ENCODE measurements around the gene SPATA25. TPM values are rescaled to one million over a fixed set of nuclear protein-coding genes. Genes with fewer than 3 reads are reported as not detected.

Gene SPATA25
- total RNA-seq, 3 donors from 2014 or later (not counting 1 experiment from before 2014, with no cell fraction given): 1.2 TPM; not detected in 2

GRCh38 chr20:45890077-45890984 lies 2.9 kb upstream of the SPATA25 start:
- Mint-ChIP-seq H3K9me3 (no peaks in the 10 kb centered on the region), H3K36me3 (no peaks in the 10 kb centered on the region), H3K4me3 (peak overlapping the region; percentile 93), H3K27me3 (ENCODE audit: low read depth in 2 of 2) (no peaks in the 10 kb centered on the region), H3K4me1 (peaks cover 5 to 24% of the 10 kb centered on the region in 2 donors), H3K27ac (peak overlapping the region; percentile 51 to 88)
- Histone ChIP-seq H3K27me3 (ENCODE audit: control insufficient read depth, insufficient read depth, low read length) (no peaks in the 10 kb centered on the region), H3K9me3 (ENCODE audit: control insufficient read depth, insufficient read depth, low read length) (no peaks in the 10 kb centered on the region), H3K36me3 (ENCODE audit: control insufficient read depth, insufficient read depth, low read length) (peaks cover 10% of the 10 kb centered on the region), H3K4me1 (ENCODE audit: control insufficient read depth, insufficient read depth, low read length) (peaks cover 38% of the 10 kb centered on the region), H3K4me3 (ENCODE audit: low read length) (peak overlapping the region; percentile 68), H3K27ac (ENCODE audit: low read length) (no peak overlapping the region)
- peak; percentile 56 to 69 for DNase-seq
- peak; percentile 67 to 75 (median 70) for ATAC-seq
- intact Hi-C loops (cut with micrococcal nuclease): loop anchor here (1.0 to 2.0 kb wide), 3 partner anchors 20 to 73 kb away; no protein-coding TSS in a partner anchor
- 4% methylated on average over 79 of the region's 79 CpGs for WGBS (ENCODE audit: insufficient coverage)
- peak; percentile 67 for TF ChIP-seq CTCF (IDR thresholded peaks at IDR 0.05)

- H3K9me3 Mint-ChIP-seq: no peaks in the 10 kb centered on the region
- no peak overlapping the region for H3K27ac Mint-ChIP-seq
- Histone ChIP-seq H3K4me3 (ENCODE audit: low read length) (no peak overlapping the region), H3K9me3 (ENCODE audit: control insufficient read depth, insufficient read depth, low read length) (no peaks in the 10 kb centered on the region), H3K36me3 (ENCODE audit: control insufficient read depth, insufficient read depth, low read length) (no peaks in the 10 kb centered on the region), H3K4me1 (ENCODE audit: control insufficient read depth, insufficient read depth, low read length) (peaks cover 35% of the 10 kb centered on the region), H3K27me3 (ENCODE audit: control insufficient read depth, insufficient read depth, low read length) (no peaks in the 10 kb centered on the region), H3K27ac (ENCODE audit: low read length) (no peak overlapping the region)
- TF ChIP-seq CTCF (IDR thresholded peaks at IDR 0.05): no peak
- no peaks in the 10 kb centered on the region for H3K27me3 Mint-ChIP-seq (ENCODE audit: low read depth in 2 of 2)
- peaks cover 5 to 24% of the 10 kb centered on the region in 2 donors for H3K4me1 Mint-ChIP-seq
- intact Hi-C loops (cut with micrococcal nuclease): no loop called here
- DNase-seq (no peak), ATAC-seq (no peak)
- H3K4me3 Mint-ChIP-seq: peak overlapping the region; percentile 52
- WGBS (ENCODE audit: insufficient coverage): 82% methylated on average over 3 of the region's 3 CpGs
- no peaks in the 10 kb centered on the region for H3K36me3 Mint-ChIP-seq
These were observed 1.3 kb upstream of the SPATA25 start for GRCh38 chr20:45888681-45889080.

GRCh38 chr20:45886590-45887345 lies 654 bp downstream of the SPATA25 start:
- Mint-ChIP-seq H3K4me3 (no peak overlapping the region), H3K36me3 (no peaks in the 10 kb centered on the region), H3K27me3 (ENCODE audit: low read depth in 2 of 2) (no peaks in the 10 kb centered on the region), H3K27ac (no peak overlapping the region), H3K4me1 (peaks cover 12 to 20% of the 10 kb centered on the region in 2 donors), H3K9me3 (no peaks in the 10 kb centered on the region)
- Histone ChIP-seq H3K4me3 (ENCODE audit: low read length) (no peak overlapping the region), H3K27ac (ENCODE audit: low read length) (no peak overlapping the region), H3K9me3 (ENCODE audit: control insufficient read depth, insufficient read depth, low read length) (no peaks in the 10 kb centered on the region), H3K4me1 (ENCODE audit: control insufficient read depth, insufficient read depth, low read length) (peaks cover 16% of the 10 kb centered on the region), H3K27me3 (ENCODE audit: control insufficient read depth, insufficient read depth, low read length) (no peaks in the 10 kb centered on the region), H3K36me3 (ENCODE audit: control insufficient read depth, insufficient read depth, low read length) (no peaks in the 10 kb centered on the region)
- intact Hi-C loops (cut with micrococcal nuclease): no loop called here
- DNase-seq: no peak
- WGBS (ENCODE audit: insufficient coverage): 96% methylated on average over 17 of the region's 19 CpGs
- ATAC-seq: no peak
- TF ChIP-seq CTCF (IDR thresholded peaks at IDR 0.05): no peak
